ENCODE results near the gene EZH1.

The EZH1 gene

GRCh38 chr17:42744806-42745617 lies at the start of gene EZH1:
TSS of gene EZH1 (minus strand) at chr17:42745040. CDS start at chr17:42728941, 16,099 bp downstream.
- DNase-seq (ENCODE audit: low read depth, low spot score), result peak; percentile 79
- H3K4me3 ChIP-seq (ENCODE audit: insufficient read length, low read depth), result peak within 1 kb of the TSS; percentile 60
- H3K9ac ChIP-seq (ENCODE audit: insufficient read length, low read depth), result peak within 1 kb of the TSS; percentile 82
- peaks cover 12% of the 10 kb centered on the region for H3K9me3 ChIP-seq (ENCODE audit: insufficient read depth, low read length)
- TF ChIP-seq SUZ12 (IDR thresholded peaks at IDR 0.05; ENCODE audit: extremely low read depth, insufficient read depth, insufficient read length), result no peak
- TF ChIP-seq ZNF274 (IDR thresholded peaks at IDR 0.05; ENCODE audit: low read depth, low read length), result no peak
- TF ChIP-seq YY1 (IDR thresholded peaks at IDR 0.05; ENCODE audit: insufficient read depth, insufficient read length), result no peak
- H3K36me3 ChIP-seq (ENCODE audit: insufficient read depth, insufficient read length, low read length), result no peaks in the 10 kb centered on the region
- peaks cover 11% of the 10 kb centered on the region for H3K27me3 ChIP-seq (ENCODE audit: insufficient read depth, insufficient read length)
- H3K4me1 ChIP-seq (ENCODE audit: insufficient read depth, insufficient read length), result peaks cover 12% of the 10 kb centered on the region

- TF ChIP-seq SUZ12 (IDR thresholded peaks at IDR 0.05; ENCODE audit: extremely low read depth, insufficient read depth, insufficient read length) (no peak), ZNF274 (IDR thresholded peaks at IDR 0.05; ENCODE audit: low read depth, low read length) (no peak), YY1 (IDR thresholded peaks at IDR 0.05; ENCODE audit: insufficient read depth, insufficient read length) (no peak)
- Histone ChIP-seq H3K9ac (ENCODE audit: insufficient read length, low read depth) (no peak overlapping the region), H3K4me3 (ENCODE audit: insufficient read length, low read depth) (no peak overlapping the region), H3K9me3 (ENCODE audit: insufficient read depth, low read length) (no peaks in the 10 kb centered on the region), H3K4me1 (ENCODE audit: insufficient read depth, insufficient read length) (peaks cover 2% of the 10 kb centered on the region), H3K36me3 (ENCODE audit: insufficient read depth, insufficient read length, low read length) (peaks cover 55% of the 10 kb centered on the region), H3K27me3 (ENCODE audit: insufficient read depth, insufficient read length) (no peaks in the 10 kb centered on the region)
- DNase-seq (ENCODE audit: low read depth, low spot score), result no peak
Measured at GRCh38 chr17:42792545-42792944, 47.7 kb upstream of the EZH1 start.

GRCh38 chr17:42791948-42792347 lies 47.1 kb upstream of the EZH1 start:
- Histone ChIP-seq H3K4me3 (ENCODE audit: insufficient read length, low read depth) (no peak overlapping the region), H3K27me3 (ENCODE audit: insufficient read depth, insufficient read length) (no peaks in the 10 kb centered on the region), H3K36me3 (ENCODE audit: insufficient read depth, insufficient read length, low read length) (peaks cover 55% of the 10 kb centered on the region), H3K9ac (ENCODE audit: insufficient read length, low read depth) (no peak overlapping the region), H3K9me3 (ENCODE audit: insufficient read depth, low read length) (no peaks in the 10 kb centered on the region), H3K4me1 (ENCODE audit: insufficient read depth, insufficient read length) (peaks cover 2% of the 10 kb centered on the region)
- DNase-seq (ENCODE audit: low read depth, low spot score), result no peak
- TF ChIP-seq ZNF274 (IDR thresholded peaks at IDR 0.05; ENCODE audit: low read depth, low read length) (no peak), SUZ12 (IDR thresholded peaks at IDR 0.05; ENCODE audit: extremely low read depth, insufficient read depth, insufficient read length) (no peak), YY1 (IDR thresholded peaks at IDR 0.05; ENCODE audit: insufficient read depth, insufficient read length) (no peak)

- TF ChIP-seq YY1 (IDR thresholded peaks at IDR 0.05; ENCODE audit: insufficient read depth, insufficient read length), result no peak
- TF ChIP-seq SUZ12 (IDR thresholded peaks at IDR 0.05; ENCODE audit: extremely low read depth, insufficient read depth, insufficient read length), result no peak
- TF ChIP-seq ZNF274 (IDR thresholded peaks at IDR 0.05; ENCODE audit: low read depth, low read length), result no peak
- no peaks in the 10 kb centered on the region for H3K27me3 ChIP-seq (ENCODE audit: insufficient read depth, insufficient read length)
- peaks cover 13% of the 10 kb centered on the region for H3K4me1 ChIP-seq (ENCODE audit: insufficient read depth, insufficient read length)
- no peak overlapping the region for H3K9ac ChIP-seq (ENCODE audit: insufficient read length, low read depth)
- peaks cover 57% of the 10 kb centered on the region for H3K36me3 ChIP-seq (ENCODE audit: insufficient read depth, insufficient read length, low read length)
- no peak overlapping the region for H3K4me3 ChIP-seq (ENCODE audit: insufficient read length, low read depth)
- DNase-seq (ENCODE audit: low read depth, low spot score), result no peak
- no peaks in the 10 kb centered on the region for H3K9me3 ChIP-seq (ENCODE audit: insufficient read depth, low read length)
Measured at GRCh38 chr17:42787266-42787665, 42.4 kb upstream of the EZH1 start.

- Histone ChIP-seq H3K36me3 (ENCODE audit: insufficient read depth, insufficient read length, low read length) (peaks cover 51% of the 10 kb centered on the region), H3K9ac (ENCODE audit: insufficient read length, low read depth) (no peak overlapping the region), H3K4me3 (ENCODE audit: insufficient read length, low read depth) (no peak overlapping the region), H3K4me1 (ENCODE audit: insufficient read depth, insufficient read length) (peaks cover 15% of the 10 kb centered on the region), H3K9me3 (ENCODE audit: insufficient read depth, low read length) (no peaks in the 10 kb centered on the region), H3K27me3 (ENCODE audit: insufficient read depth, insufficient read length) (peaks cover 13% of the 10 kb centered on the region)
- no peak for DNase-seq (ENCODE audit: low read depth, low spot score)
- TF ChIP-seq SUZ12 (IDR thresholded peaks at IDR 0.05; ENCODE audit: extremely low read depth, insufficient read depth, insufficient read length) (no peak), ZNF274 (IDR thresholded peaks at IDR 0.05; ENCODE audit: low read depth, low read length) (no peak), YY1 (IDR thresholded peaks at IDR 0.05; ENCODE audit: insufficient read depth, insufficient read length) (no peak)
Measured at GRCh38 chr17:42784811-42785592, 40.2 kb upstream of the EZH1 start.

- H3K4me1 ChIP-seq (ENCODE audit: insufficient read depth, insufficient read length), result peaks cover 17% of the 10 kb centered on the region
- H3K36me3 ChIP-seq (ENCODE audit: insufficient read depth, insufficient read length, low read length), result peaks cover 54% of the 10 kb centered on the region
- H3K27me3 ChIP-seq (ENCODE audit: insufficient read depth, insufficient read length), result peaks cover 13% of the 10 kb centered on the region
- no peak for DNase-seq (ENCODE audit: low read depth, low spot score)
- no peaks in the 10 kb centered on the region for H3K9me3 ChIP-seq (ENCODE audit: insufficient read depth, low read length)
- no peak overlapping the region for H3K9ac ChIP-seq (ENCODE audit: insufficient read length, low read depth)
- TF ChIP-seq YY1 (IDR thresholded peaks at IDR 0.05; ENCODE audit: insufficient read depth, insufficient read length) (no peak), ZNF274 (IDR thresholded peaks at IDR 0.05; ENCODE audit: low read depth, low read length) (no peak), SUZ12 (IDR thresholded peaks at IDR 0.05; ENCODE audit: extremely low read depth, insufficient read depth, insufficient read length) (no peak)
- H3K4me3 ChIP-seq (ENCODE audit: insufficient read length, low read depth), result no peak overlapping the region
Measured at GRCh38 chr17:42784409-42784808, 39.6 kb upstream of the EZH1 start.

- H3K36me3 ChIP-seq (ENCODE audit: insufficient read depth, insufficient read length, low read length), result peaks cover 57% of the 10 kb centered on the region
- no peak for TF ChIP-seq ZNF274 (IDR thresholded peaks at IDR 0.05; ENCODE audit: low read depth, low read length)
- no peak for TF ChIP-seq YY1 (IDR thresholded peaks at IDR 0.05; ENCODE audit: insufficient read depth, insufficient read length)
- no peak for TF ChIP-seq SUZ12 (IDR thresholded peaks at IDR 0.05; ENCODE audit: extremely low read depth, insufficient read depth, insufficient read length)
- H3K4me1 ChIP-seq (ENCODE audit: insufficient read depth, insufficient read length), result peaks cover 17% of the 10 kb centered on the region
- DNase-seq (ENCODE audit: low read depth, low spot score), result no peak
- H3K9me3 ChIP-seq (ENCODE audit: insufficient read depth, low read length), result no peaks in the 10 kb centered on the region
- H3K27me3 ChIP-seq (ENCODE audit: insufficient read depth, insufficient read length), result peaks cover 13% of the 10 kb centered on the region
- H3K9ac ChIP-seq (ENCODE audit: insufficient read length, low read depth), result no peak overlapping the region
- no peak overlapping the region for H3K4me3 ChIP-seq (ENCODE audit: insufficient read length, low read depth)
Measured at GRCh38 chr17:42783791-42784138, 38.9 kb upstream of the EZH1 start.
